Measurements from ENCODE around the gene SPNS1. TPM values are rescaled to one million over a fixed set of nuclear protein-coding genes. Genes with fewer than 3 reads are reported as not detected.
"Not testable (repeated sequence)": the region's sequence is repeated elsewhere in the genome, so short reads cannot be mapped to it uniquely, and the experiment has no call there.

Gene SPNS1, protein sequence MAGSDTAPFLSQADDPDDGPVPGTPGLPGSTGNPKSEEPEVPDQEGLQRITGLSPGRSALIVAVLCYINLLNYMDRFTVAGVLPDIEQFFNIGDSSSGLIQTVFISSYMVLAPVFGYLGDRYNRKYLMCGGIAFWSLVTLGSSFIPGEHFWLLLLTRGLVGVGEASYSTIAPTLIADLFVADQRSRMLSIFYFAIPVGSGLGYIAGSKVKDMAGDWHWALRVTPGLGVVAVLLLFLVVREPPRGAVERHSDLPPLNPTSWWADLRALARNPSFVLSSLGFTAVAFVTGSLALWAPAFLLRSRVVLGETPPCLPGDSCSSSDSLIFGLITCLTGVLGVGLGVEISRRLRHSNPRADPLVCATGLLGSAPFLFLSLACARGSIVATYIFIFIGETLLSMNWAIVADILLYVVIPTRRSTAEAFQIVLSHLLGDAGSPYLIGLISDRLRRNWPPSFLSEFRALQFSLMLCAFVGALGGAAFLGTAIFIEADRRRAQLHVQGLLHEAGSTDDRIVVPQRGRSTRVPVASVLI
- 22.1 and 23.5 TPM in 2 replicates for total RNA-seq (2014; rRNA removed; shearing (Covaris generic))

GRCh38 chr16:28974437-28975157 is at the start of gene SPNS1:
Gene SPNS1, plus strand, starts transcription at chr16:28974778. Its CDS starts 374 bp downstream, at chr16:28975152.
- peak; percentile 95 for DNase-seq
- Histone ChIP-seq H3K36me3 (no peaks in the 10 kb centered on the region), H3K27me3 (no peaks in the 10 kb centered on the region), H3K4me1 (no peaks in the 10 kb centered on the region), H3K27ac (peak within 1 kb of the TSS; percentile 54), H3K9me3 (replicated peaks) (no peaks in the 10 kb centered on the region), H3K4me3 (peak within 1 kb of the TSS; percentile 83)

DNA sequence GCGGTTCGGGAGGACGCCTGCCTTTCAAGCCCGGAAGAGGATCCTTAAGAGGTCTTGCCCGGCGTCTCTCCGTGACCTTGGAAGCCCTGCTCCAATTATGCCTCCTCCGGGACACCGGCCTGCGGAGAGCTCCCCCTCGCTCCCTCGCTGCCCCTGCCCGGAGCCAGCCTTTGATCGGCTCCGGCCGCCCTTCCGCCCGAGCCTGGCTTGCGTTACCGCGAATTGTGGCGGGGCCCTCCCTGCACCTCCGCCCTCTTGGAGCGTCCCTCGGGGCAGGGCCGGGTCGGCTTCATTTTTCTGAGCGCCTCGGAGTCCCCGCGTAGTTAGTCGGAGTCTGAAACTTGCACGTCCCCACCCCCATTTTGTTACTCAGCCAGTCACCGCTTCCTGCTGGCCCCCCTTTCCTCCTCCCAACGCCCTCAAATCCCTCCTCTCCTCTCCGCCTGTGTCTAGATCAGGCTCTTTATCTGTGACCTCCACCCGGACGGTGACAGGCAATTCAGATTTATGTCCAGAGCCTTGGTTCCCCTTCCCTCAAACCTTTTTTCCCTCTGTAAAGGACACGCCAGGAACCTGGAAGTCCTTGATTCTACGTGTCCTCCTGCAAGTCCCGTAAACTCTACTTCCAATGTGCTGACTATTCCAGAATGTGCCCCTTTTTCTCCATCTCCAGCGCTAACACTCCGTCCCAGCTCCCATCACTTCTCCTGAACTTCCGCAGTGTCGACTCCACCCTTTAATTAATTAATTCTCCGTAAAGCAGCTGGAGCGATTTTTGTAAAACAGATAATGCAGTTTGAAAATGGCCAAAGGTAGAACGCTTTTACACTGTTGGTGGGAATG is 49.0 kb upstream of the SPNS1 start:
- no peaks in the 10 kb centered on the region for H3K9me3 ChIP-seq (replicated peaks)
- no peaks in the 10 kb centered on the region for H3K27me3 ChIP-seq
- DNase-seq, result peak; percentile 83
- H3K4me3 ChIP-seq, result peak overlapping the region; percentile 86
- H3K4me1 ChIP-seq, result no peaks in the 10 kb centered on the region; the same call in 1 of the 2 replicates
- peak overlapping the region; percentile 93 for H3K27ac ChIP-seq
- no peaks in the 10 kb centered on the region for H3K36me3 ChIP-seq

GRCh38 chr16:28926284-28926683 is 48.3 kb upstream of the SPNS1 start:
- not testable (repeated sequence) for H3K36me3 ChIP-seq; H3K27ac ChIP-seq; DNase-seq; H3K9me3 ChIP-seq (replicated peaks); H3K4me1 ChIP-seq; H3K27me3 ChIP-seq
- H3K4me3 ChIP-seq, result peak overlapping the region; percentile 86

DNA sequence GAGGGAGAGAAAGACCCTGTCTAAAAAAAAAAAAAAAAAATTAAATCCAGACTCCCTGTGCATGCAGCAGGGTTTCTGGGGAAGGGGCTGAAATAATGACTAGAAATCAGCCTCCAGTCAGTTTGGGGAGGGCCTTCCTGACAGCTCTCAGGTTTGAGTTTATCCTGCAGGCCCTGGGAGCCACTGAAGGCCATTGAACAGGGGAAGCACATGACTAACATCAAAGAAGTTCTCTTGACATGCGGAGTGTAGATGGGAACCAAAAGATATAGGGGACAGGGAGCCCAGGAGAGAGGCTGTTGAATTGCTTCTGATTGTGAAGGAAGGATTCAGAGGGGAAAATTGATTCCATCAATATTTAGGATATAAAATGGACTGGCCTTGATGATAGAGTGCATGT is 46.8 kb upstream of the SPNS1 start:
- Histone ChIP-seq H3K4me3 (no peak overlapping the region), H3K4me1 (peaks cover 6% of the 10 kb centered on the region), H3K36me3 (no peaks in the 10 kb centered on the region), H3K9me3 (replicated peaks) (no peaks in the 10 kb centered on the region), H3K27ac (no peak overlapping the region), H3K27me3 (no peaks in the 10 kb centered on the region)
- no peak for DNase-seq

DNA sequence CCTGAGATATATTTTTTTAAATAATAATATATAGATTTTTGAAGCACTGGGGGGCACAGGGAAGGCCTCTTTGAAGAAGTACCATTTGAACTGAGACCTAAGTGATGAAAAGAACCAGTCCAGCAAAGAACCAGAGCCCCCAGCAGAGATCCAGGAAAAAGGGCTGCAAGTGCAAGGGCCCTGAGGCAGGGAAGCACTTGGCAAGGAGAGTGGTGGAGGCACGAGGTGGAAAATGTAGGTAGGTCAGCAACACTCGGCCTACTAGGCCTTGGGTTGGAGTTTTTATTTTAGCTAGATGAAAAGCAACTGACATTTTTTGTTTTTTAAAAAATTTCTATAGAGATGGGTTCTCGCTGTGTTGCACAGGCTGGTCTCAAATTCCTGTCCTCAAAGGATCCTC is 44.4 kb upstream of the SPNS1 start:
- Histone ChIP-seq H3K4me1 (peaks cover 6% of the 10 kb centered on the region), H3K27ac (no peak overlapping the region), H3K9me3 (replicated peaks) (no peaks in the 10 kb centered on the region), H3K27me3 (no peaks in the 10 kb centered on the region), H3K4me3 (no peak overlapping the region), H3K36me3 (no peaks in the 10 kb centered on the region)
- DNase-seq, result no peak

DNA sequence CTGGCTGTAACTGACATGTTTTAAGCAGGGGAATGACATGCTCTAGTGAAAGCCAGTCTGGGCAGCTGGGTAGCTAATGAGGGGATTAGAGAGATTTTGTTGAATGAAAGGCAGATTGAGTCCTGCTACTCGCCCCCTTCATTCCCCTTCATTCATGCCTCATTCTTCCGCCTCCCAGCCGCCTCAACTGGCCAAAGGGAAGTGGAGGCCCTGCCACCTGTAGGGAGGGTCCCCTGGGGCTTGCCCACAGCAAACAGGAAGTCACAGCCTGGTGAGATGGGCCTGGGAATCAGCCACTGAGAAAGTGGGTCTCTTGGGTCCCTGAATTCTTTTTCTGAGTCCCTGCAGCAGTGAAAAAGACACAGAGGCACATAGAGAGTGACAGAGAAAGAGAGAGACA is 43.9 kb upstream of the SPNS1 start:
- Histone ChIP-seq H3K36me3 (no peaks in the 10 kb centered on the region), H3K27me3 (no peaks in the 10 kb centered on the region), H3K4me1 (peaks cover 6% of the 10 kb centered on the region), H3K27ac (no peak overlapping the region), H3K4me3 (no peak overlapping the region), H3K9me3 (replicated peaks) (no peaks in the 10 kb centered on the region)
- peak; percentile 58 to 74 for DNase-seq

DNA sequence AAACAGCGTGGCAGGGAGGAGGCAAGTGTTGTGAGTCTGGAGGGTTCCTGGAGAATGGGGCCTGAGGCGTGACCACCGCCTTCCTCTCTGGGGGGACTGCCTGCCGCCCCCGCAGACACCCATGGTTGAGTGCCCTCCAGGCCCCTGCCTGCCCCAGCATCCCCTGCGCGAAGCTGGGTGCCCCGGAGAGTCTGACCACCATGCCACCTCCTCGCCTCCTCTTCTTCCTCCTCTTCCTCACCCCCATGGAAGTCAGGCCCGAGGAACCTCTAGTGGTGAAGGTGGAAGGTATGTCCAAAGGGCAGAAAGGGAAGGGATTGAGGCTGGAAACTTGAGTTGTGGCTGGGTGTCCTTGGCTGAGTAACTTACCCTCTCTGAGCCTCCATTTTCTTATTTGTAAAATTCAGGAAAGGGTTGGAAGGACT is 42.8 kb upstream of the SPNS1 start, which contains the start of gene CD19:
TSS of gene CD19 (plus strand) at position 171 of the 425 bp plus-strand sequence. CDS start at position 201, 30 bp downstream.
- H3K27ac ChIP-seq, result no peak within 1 kb of the TSS
- no peak within 1 kb of the TSS for H3K4me3 ChIP-seq
- no peak for DNase-seq
- H3K9me3 ChIP-seq (replicated peaks), result no peaks in the 10 kb centered on the region
- no peaks in the 10 kb centered on the region for H3K36me3 ChIP-seq
- H3K4me1 ChIP-seq, result peaks cover 6% of the 10 kb centered on the region
- no peaks in the 10 kb centered on the region for H3K27me3 ChIP-seq

DNA sequence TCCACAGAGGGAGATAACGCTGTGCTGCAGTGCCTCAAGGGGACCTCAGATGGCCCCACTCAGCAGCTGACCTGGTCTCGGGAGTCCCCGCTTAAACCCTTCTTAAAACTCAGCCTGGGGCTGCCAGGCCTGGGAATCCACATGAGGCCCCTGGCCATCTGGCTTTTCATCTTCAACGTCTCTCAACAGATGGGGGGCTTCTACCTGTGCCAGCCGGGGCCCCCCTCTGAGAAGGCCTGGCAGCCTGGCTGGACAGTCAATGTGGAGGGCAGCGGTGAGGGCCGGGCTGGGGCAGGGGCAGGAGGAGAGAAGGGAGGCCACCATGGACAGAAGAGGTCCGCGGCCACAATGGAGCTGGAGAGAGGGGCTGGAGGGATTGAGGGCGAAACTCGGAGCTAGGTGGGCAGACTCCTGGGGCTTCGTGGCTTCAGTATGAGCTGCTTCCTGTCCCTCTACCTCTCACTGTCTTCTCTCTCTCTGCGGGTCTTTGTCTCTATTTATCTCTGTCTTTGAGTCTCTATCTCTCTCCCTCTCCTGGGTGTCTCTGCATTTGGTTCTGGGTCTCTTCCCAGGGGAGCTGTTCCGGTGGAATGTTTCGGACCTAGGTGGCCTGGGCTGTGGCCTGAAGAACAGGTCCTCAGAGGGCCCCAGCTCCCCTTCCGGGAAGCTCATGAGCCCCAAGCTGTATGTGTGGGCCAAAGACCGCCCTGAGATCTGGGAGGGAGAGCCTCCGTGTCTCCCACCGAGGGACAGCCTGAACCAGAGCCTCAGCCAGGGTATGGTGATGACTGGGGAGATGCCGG is 42.0 kb upstream of the SPNS1 start:
- DNase-seq, result no peak
- Histone ChIP-seq H3K4me1 (peaks cover 6% of the 10 kb centered on the region), H3K9me3 (replicated peaks) (no peaks in the 10 kb centered on the region), H3K27ac (no peak overlapping the region), H3K36me3 (no peaks in the 10 kb centered on the region), H3K27me3 (no peaks in the 10 kb centered on the region), H3K4me3 (no peak overlapping the region)

DNA sequence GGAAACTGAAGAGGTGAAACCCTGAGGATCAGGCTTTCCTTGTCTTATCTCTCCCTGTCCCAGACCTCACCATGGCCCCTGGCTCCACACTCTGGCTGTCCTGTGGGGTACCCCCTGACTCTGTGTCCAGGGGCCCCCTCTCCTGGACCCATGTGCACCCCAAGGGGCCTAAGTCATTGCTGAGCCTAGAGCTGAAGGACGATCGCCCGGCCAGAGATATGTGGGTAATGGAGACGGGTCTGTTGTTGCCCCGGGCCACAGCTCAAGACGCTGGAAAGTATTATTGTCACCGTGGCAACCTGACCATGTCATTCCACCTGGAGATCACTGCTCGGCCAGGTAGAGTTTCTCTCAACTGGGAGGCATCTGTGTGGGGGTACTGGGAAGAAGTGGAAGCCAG is 41.4 kb upstream of the SPNS1 start:
- H3K36me3 ChIP-seq, result no peaks in the 10 kb centered on the region
- H3K27ac ChIP-seq, result no peak overlapping the region
- no peaks in the 10 kb centered on the region for H3K27me3 ChIP-seq
- H3K9me3 ChIP-seq (replicated peaks), result no peaks in the 10 kb centered on the region
- H3K4me1 ChIP-seq, result peaks cover 6% of the 10 kb centered on the region
- DNase-seq, result no peak
- no peak overlapping the region for H3K4me3 ChIP-seq

DNA sequence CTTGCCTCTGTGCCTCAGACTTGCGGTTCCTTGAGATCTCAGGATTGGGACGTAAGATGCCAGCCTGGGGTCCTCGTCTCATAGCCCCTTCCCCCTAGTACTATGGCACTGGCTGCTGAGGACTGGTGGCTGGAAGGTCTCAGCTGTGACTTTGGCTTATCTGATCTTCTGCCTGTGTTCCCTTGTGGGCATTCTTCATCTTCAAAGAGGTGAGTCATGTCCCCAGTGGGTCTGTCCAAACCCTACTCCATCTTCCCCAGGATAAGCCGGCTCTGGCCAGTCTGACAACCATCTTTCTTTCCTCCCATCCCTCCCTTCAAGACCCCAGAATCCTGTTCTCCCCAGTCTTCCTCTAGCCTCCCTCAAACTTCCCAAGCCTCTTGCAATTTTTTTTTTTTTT is 39.2 kb upstream of the SPNS1 start:
- no peak for DNase-seq
- Histone ChIP-seq H3K4me3 (no peak overlapping the region), H3K4me1 (peaks cover 6% of the 10 kb centered on the region), H3K36me3 (no peaks in the 10 kb centered on the region), H3K27me3 (no peaks in the 10 kb centered on the region), H3K27ac (no peak overlapping the region), H3K9me3 (replicated peaks) (no peaks in the 10 kb centered on the region)

DNA sequence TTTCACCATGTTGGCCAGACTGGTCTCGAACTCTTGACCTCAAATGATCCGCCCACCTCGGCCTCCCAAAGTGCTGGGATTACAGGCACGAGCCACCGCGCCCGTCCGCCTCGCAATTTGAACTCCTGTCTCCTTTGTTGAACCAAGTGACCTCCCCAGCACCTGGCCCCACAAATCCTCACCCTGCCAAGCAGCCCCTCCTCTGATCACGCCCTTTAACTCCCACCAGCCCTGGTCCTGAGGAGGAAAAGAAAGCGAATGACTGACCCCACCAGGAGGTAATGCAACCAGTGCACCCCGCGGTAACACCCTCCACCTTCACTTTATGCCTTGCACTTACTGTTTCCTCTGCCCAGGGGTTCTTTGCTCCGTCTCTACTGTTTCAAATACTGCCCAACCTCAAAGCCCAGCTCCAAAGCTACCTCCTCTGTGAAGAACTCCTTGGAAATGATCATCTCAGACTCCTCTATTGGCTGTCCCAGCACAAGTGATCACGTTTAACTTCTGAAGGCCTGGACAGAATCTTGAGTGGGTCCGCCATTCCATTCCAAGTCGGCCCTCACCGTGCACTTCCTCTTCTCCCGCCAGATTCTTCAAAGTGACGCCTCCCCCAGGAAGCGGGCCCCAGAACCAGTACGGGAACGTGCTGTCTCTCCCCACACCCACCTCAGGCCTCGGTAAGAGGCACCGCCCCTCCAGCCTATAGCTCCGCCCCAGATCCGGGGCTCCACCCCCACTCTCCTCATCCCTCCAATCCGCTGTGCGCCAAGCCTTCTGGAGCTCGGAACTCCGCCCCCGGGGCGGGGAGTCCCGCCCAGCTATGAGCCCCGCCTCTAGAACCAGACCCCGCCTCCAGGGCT is 38.4 kb upstream of the SPNS1 start:
- no peak overlapping the region for H3K4me3 ChIP-seq
- DNase-seq, result peak; percentile 45 to 61

DNA sequence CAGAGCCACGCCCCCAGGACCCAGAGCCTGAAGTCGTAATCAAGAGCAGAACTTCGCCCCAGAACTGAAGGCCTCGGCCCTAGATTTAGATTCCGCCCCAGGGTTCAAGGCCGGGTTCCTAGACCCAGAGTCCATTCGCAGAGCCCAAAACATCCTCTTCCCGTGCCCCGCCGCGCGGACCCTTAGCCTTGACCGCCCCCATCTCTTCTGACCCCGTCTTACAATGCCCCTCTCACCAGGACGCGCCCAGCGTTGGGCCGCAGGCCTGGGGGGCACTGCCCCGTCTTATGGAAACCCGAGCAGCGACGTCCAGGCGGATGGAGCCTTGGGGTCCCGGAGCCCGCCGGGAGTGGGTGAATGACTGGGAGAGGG is 37.8 kb upstream of the SPNS1 start:
- no peak for DNase-seq
- no peaks in the 10 kb centered on the region for H3K27me3 ChIP-seq

More for the DNA sequence above, 38.4 kb upstream of the SPNS1 start:
- Histone ChIP-seq H3K27me3 (no peaks in the 10 kb centered on the region), H3K27ac (no peak overlapping the region), H3K4me1 (peaks cover under 1% of the 10 kb centered on the region), H3K9me3 (replicated peaks) (no peaks in the 10 kb centered on the region), H3K36me3 (no peaks in the 10 kb centered on the region)

DNA sequence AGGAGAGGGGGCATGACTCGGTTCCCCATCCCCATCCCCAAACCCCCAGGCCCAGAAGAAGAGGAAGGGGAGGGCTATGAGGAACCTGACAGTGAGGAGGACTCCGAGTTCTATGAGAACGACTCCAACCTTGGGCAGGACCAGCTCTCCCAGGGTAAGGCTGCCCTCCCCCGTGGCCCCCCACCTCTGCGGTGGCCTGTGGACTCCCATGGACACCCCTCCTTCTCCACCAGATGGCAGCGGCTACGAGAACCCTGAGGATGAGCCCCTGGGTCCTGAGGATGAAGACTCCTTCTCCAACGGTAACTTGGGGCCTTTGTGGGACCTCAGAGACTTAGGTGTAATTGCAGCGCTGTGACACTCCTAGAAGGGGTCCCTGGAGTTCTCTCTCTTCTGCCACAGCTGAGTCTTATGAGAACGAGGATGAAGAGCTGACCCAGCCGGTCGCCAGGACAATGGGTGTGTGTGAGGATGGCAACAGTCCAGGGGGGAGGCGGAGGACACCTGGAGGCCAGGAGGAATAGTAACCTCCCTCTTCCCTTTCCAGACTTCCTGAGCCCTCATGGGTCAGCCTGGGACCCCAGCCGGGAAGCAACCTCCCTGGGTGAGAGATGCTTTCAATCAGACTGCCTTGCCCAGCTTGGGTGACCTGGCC is 37.2 kb upstream of the SPNS1 start:
- Histone ChIP-seq H3K27ac (no peak overlapping the region), H3K4me1 (no peaks in the 10 kb centered on the region), H3K4me3 (no peak overlapping the region), H3K27me3 (no peaks in the 10 kb centered on the region), H3K36me3 (no peaks in the 10 kb centered on the region), H3K9me3 (replicated peaks) (no peaks in the 10 kb centered on the region)
- DNase-seq, result no peak

More for the DNA sequence above, 37.8 kb upstream of the SPNS1 start:
- Histone ChIP-seq H3K4me3 (no peak overlapping the region), H3K27ac (no peak overlapping the region), H3K9me3 (replicated peaks) (no peaks in the 10 kb centered on the region), H3K4me1 (no peaks in the 10 kb centered on the region), H3K36me3 (no peaks in the 10 kb centered on the region)

All from SJCRH30 (cell line).